HL-60 (cell line): ENCODE data around the gene MOCOS.

ENCODE experiments used
- DNase-seq, 2 experiments: peaks; one replicate each; pipeline ENCODE4 v3.0.0-alpha.2; 2010 to 2020; ENCODE audit warnings: low read depth in 1 of 2, low spot score in 1 of 2
- H3K27ac ChIP-seq: fragments of 250-450 bp; sonication (Bioruptor Pico); replicated peaks from 2 replicates; pipeline ENCODE4 v1.5.1; 2020; ENCODE audit warnings: mild to moderate bottlenecking, moderate library complexity
- H3K27me3 ChIP-seq: fragments of 250-450 bp; sonication (Bioruptor Pico); 2 replicates; pipeline ENCODE4 v1.5.1; 2021; ENCODE audit warnings: mild to moderate bottlenecking, moderate library complexity; ENCODE audit not compliant: insufficient read depth, poor library complexity, severe bottlenecking
- H3K4me3 ChIP-seq: replicated peaks from 2 replicates; pipeline ENCODE4 v1.5.1; 2011; ENCODE audit warnings: mild to moderate bottlenecking, control low read depth, low read length; ENCODE audit not compliant: insufficient read depth
- CTCF ChIP-seq: IDR thresholded peaks from one replicate; pipeline ENCODE4 v1.5.1; 2011; ENCODE audit warnings: low read length, control low read depth, inconsistent platforms; ENCODE audit not compliant: insufficient read depth
- GABPA ChIP-seq: IDR thresholded peaks from 2 replicates; pipeline ENCODE4 v1.6.1; 2012; ENCODE audit warnings: low read depth
- POLR2AphosphoS5 ChIP-seq: IDR thresholded peaks from 2 replicates; pipeline ENCODE4 v1.6.1; 2012; ENCODE audit warnings: low read depth
- REST ChIP-seq: IDR thresholded peaks from 2 replicates; pipeline ENCODE4 v1.6.1; 2012; ENCODE audit warnings: low read depth; ENCODE audit not compliant: insufficient replicate concordance
- SPI1 ChIP-seq: IDR thresholded peaks from 2 replicates; pipeline ENCODE4 v1.6.1; 2012; ENCODE audit warnings: low read depth, mild to moderate bottlenecking, borderline replicate concordance

MOCOS gene

GRCh38 chr18:36152781-36153180 lies 34.5 kb upstream of the MOCOS start:
- Histone ChIP-seq H3K27me3 (no peaks in the 10 kb centered on the region), H3K27ac (no peak overlapping the region), H3K4me3 (no peak overlapping the region)
- no peak for DNase-seq
- no peak for TF ChIP-seq CTCF
- TF ChIP-seq POLR2AphosphoS5 = no peak
- TF ChIP-seq REST = no peak
- no peak for TF ChIP-seq SPI1
- TF ChIP-seq GABPA = no peak

- no peak for DNase-seq
- Histone ChIP-seq H3K27ac (no peak overlapping the region), H3K27me3 (no peaks in the 10 kb centered on the region), H3K4me3 (no peak overlapping the region)
- TF ChIP-seq SPI1 (no peak), CTCF (no peak), GABPA (no peak), POLR2AphosphoS5 (no peak), REST (no peak)
Measured at GRCh38 chr18:36153203-36153602, 34.1 kb upstream of the MOCOS start.

GRCh38 chr18:36153771-36154170 lies 33.5 kb upstream of the MOCOS start:
- H3K27me3 ChIP-seq = no peaks in the 10 kb centered on the region
- no peak overlapping the region for H3K4me3 ChIP-seq
- TF ChIP-seq CTCF (no peak), REST (no peak), SPI1 (no peak), GABPA (no peak), POLR2AphosphoS5 (no peak)
- no peak overlapping the region for H3K27ac ChIP-seq
- DNase-seq = no peak
